ENCODE results near the gene RAPGEF3. TPM values are rescaled to one million over a fixed set of nuclear protein-coding genes. Genes with fewer than 3 reads are reported as not detected.

RAPGEF3 gene
- total and polyA plus RNA-seq, 2 of the 13 experiments (the other 11 are each of a cell fraction or from before 2014, with no cell fraction given): 0.07 TPM

- TF ChIP-seq, protein P1, sequence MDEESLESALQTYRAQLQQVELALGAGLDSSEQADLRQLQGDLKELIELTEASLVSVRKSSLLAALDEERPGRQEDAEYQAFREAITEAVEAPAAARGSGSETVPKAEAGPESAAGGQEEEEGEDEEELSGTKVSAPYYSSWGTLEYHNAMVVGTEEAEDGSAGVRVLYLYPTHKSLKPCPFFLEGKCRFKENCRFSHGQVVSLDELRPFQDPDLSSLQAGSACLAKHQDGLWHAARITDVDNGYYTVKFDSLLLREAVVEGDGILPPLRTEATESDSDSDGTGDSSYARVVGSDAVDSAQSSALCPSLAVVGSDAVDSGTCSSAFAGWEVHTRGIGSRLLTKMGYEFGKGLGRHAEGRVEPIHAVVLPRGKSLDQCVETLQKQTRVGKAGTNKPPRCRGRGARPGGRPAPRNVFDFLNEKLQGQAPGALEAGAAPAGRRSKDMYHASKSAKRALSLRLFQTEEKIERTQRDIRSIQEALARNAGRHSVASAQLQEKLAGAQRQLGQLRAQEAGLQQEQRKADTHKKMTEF (CRISPR knock-in tag; IDR thresholded peaks at IDR 0.05): peak; percentile 13; the same call in 1 of the 2 replicates
- no peak for TF ChIP-seq MED1 (CRISPR knock-in tag; IDR thresholded peaks at IDR 0.05)
- no peak for TF ChIP-seq POLR2G (IDR thresholded peaks at IDR 0.05; ENCODE audit: low read depth, low read length)
- TF ChIP-seq ZNF350 (CRISPR knock-in tag; IDR thresholded peaks at IDR 0.05; ENCODE audit: borderline replicate concordance, low read depth): 0 out of 2 replicates have a peak, but pooled peaks have one; percentile 31
- TF ChIP-seq ZNF101 (CRISPR knock-in tag; IDR thresholded peaks at IDR 0.05; ENCODE audit: borderline replicate concordance, low read depth): no peak
- no peak for TF ChIP-seq THAP9 (CRISPR knock-in tag; IDR thresholded peaks at IDR 0.05; ENCODE audit: borderline replicate concordance)
- peak; percentile 42; the same call in 1 of the 2 replicates for TF ChIP-seq SPEN (CRISPR knock-in tag; IDR thresholded peaks at IDR 0.05; ENCODE audit: low read depth)
- no peak for TF ChIP-seq GATAD2A (CRISPR knock-in tag; IDR thresholded peaks at IDR 0.05)
- TF ChIP-seq ZNF674 (CRISPR knock-in tag; IDR thresholded peaks at IDR 0.05; ENCODE audit: low read depth): no peak
- TF ChIP-seq ZNF577 (CRISPR knock-in tag; IDR thresholded peaks at IDR 0.05; ENCODE audit: borderline replicate concordance, low read depth): no peak
- no peak for TF ChIP-seq PRDM4 (CRISPR knock-in tag; IDR thresholded peaks at IDR 0.05; ENCODE audit: borderline replicate concordance)
- no peak for TF ChIP-seq RORA (CRISPR knock-in tag; IDR thresholded peaks at IDR 0.05)
- no peak for TF ChIP-seq ZNF33A (CRISPR knock-in tag; IDR thresholded peaks at IDR 0.05; ENCODE audit: borderline replicate concordance)
- TF ChIP-seq ZNF292 (CRISPR knock-in tag; IDR thresholded peaks at IDR 0.05; ENCODE audit: borderline replicate concordance, low read depth): no peak
- TF ChIP-seq ZNF574 (CRISPR knock-in tag; IDR thresholded peaks at IDR 0.05): peak; percentile 64; the same call in 1 of the 2 replicates
- no peak for TF ChIP-seq ARNTL (CRISPR knock-in tag; IDR thresholded peaks at IDR 0.05)
- no peak for TF ChIP-seq MAFG (CRISPR knock-in tag; IDR thresholded peaks at IDR 0.05)
- no peak for TF ChIP-seq ZNF773 (CRISPR knock-in tag; IDR thresholded peaks at IDR 0.05; ENCODE audit: borderline replicate concordance)
- no peak for TF ChIP-seq NR2F2 (IDR thresholded peaks at IDR 0.05; ENCODE audit: borderline replicate concordance, low read depth)
Measured at GRCh38 chr12:47758834-47759690, at the start of gene RAPGEF3 (continued).
